Activated T-helper 1 cell treated with anti-CD3 and anti-CD28 coated beads, Interleukin-12 subunit alpha, Interleukin-12 subunit beta, Interleukin-2, Interleukin-4 antibody, amounts not matched to agents 30 ng/mL and 10 ng/mL and 1 ng/mL, durations not matched to agents 14 hours and 24 hours and 36 hours (primary cell): Measurements from ENCODE around the gene ANXA8L1. TPM values are rescaled to one million over a fixed set of nuclear protein-coding genes. Genes with fewer than 3 reads are reported as not detected.
"Not testable (repeated sequence)": the region's sequence is repeated elsewhere in the genome, so short reads cannot be mapped to it uniquely, and the experiment has no call there.

ENCODE experiments used
- DNase-seq: peaks from one replicate; pipeline ENCODE4 v3.0.0; 2021; ENCODE audit warnings: low spot score
- H3K27ac Mint-ChIP-seq: one replicate; pipeline ENCODE4 v1.8.0; 2021; ENCODE audit warnings: mild to moderate bottlenecking, mixed read lengths
- H3K27me3 Mint-ChIP-seq: one replicate; pipeline ENCODE4 v1.8.0; 2022; ENCODE audit warnings: mild to moderate bottlenecking, moderate library complexity, mixed read lengths; ENCODE audit not compliant: insufficient read depth
- H3K36me3 Mint-ChIP-seq: one replicate; pipeline ENCODE4 v1.8.0; 2021; ENCODE audit warnings: low read depth, mixed read lengths
- H3K4me1 Mint-ChIP-seq: one replicate; pipeline ENCODE4 v1.8.0; 2021; ENCODE audit warnings: low read depth, mixed read lengths
- H3K4me3 Mint-ChIP-seq: one replicate; pipeline ENCODE4 v1.8.0; 2021; ENCODE audit warnings: mild to moderate bottlenecking, moderate library complexity, mixed read lengths
- H3K9me3 Mint-ChIP-seq: one replicate; pipeline ENCODE4 v1.8.0; 2021; ENCODE audit warnings: mixed read lengths
- intact Hi-C: fragments of 100-400 bp; cut with micrococcal nuclease; formaldehyde crosslinking; loops from one replicate; pipeline ENCODE4 v1.15.1; 2024
- total RNA-seq: library from RNA; stranded (reverse); gene quantifications from 2 replicates; pipeline ENCODE4 v1.2.3, GENCODE V29; 2022

Gene ANXA8L1
- total RNA-seq, 1 donor from 2014 or later, result not detected

GRCh38 chr10:46377651-46378050, 2.1 kb downstream of the ANXA8L1 start:
- H3K27me3 Mint-ChIP-seq, H3K4me3 Mint-ChIP-seq, H3K36me3 Mint-ChIP-seq, H3K4me1 Mint-ChIP-seq, H3K9me3 Mint-ChIP-seq, H3K27ac Mint-ChIP-seq, intact Hi-C loops, DNase-seq: not testable (repeated sequence)

DNA sequence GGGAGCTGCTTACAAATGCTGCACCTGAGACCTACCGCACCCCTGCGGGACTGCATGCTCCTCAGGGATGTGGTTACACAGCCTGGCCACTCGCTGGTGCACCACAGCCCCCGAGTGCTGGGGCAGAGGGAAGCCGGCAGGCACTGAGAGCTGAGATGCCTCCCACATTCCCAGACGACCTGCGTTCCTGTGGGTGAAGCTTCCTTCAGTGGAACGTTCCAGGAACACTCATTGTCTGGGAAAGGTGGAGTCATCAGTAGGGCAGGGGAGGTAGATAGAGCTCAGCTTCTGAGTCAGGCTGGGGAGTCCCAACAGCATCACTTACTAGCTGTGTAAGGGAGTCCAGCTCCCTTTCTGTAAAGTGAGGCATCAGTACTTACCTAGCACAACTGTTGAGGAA, 2.5 kb downstream of the ANXA8L1 start:
- H3K4me1 Mint-ChIP-seq, H3K4me3 Mint-ChIP-seq, H3K27me3 Mint-ChIP-seq, H3K27ac Mint-ChIP-seq, H3K9me3 Mint-ChIP-seq, intact Hi-C loops, DNase-seq, H3K36me3 Mint-ChIP-seq: not testable (repeated sequence)

DNA sequence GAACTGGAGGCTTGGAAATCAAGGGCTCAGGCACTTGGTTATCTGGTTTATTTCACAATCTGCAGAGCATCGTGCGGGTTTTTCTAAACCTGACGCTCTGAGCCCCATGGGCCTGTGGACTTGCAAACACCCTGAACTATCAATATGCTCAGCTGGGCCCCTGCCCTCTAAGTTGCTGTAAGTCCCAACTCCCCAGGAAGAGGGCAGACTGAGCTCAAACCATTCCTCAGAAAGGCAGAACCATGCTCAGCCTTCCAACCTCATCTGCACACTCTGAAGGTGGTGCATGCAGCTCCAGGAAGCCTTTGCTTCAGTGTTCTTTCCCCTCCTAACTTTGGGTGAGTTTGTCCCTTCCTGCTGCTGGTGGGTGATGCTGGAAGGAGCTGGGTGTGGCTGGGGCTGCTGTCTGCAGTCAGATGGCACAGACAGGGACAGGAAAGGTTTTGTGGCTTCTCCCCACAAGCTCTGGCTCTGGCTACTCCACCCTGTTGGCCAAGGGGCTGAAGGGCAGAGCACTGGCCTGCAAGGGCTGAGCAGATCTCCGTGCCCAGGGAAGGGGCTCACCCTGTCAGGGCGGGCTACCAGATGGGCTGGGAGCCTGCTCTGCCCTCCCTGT, 3.8 kb downstream of the ANXA8L1 start:
- H3K4me3 Mint-ChIP-seq, H3K27me3 Mint-ChIP-seq, H3K9me3 Mint-ChIP-seq, H3K36me3 Mint-ChIP-seq, H3K27ac Mint-ChIP-seq, intact Hi-C loops, DNase-seq, H3K4me1 Mint-ChIP-seq: not testable (repeated sequence)

DNA sequence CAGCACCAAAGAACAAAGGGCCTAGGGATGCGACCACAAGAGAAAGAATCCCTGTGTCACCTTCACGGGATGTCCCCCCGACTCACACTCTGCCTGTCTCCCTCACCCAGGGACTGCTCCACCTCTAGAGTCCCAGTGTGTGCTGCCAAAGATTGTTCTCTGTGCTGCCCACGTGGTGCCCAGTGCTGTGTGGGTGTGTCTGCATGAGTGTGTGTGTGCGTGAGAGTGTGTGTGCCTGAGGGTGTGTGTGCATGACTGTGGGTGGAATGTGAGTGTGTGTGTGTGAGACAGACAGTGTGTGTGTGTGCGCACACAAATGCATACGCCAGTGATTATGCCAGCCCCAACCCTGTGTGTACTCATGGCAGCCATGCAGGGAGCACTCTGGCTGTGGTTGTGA, 10.3 kb downstream of the ANXA8L1 start:
- intact Hi-C loops, DNase-seq, H3K36me3 Mint-ChIP-seq, H3K27ac Mint-ChIP-seq, H3K27me3 Mint-ChIP-seq, H3K9me3 Mint-ChIP-seq, H3K4me1 Mint-ChIP-seq, H3K4me3 Mint-ChIP-seq: not testable (repeated sequence)

- H3K27ac Mint-ChIP-seq, H3K4me3 Mint-ChIP-seq, H3K36me3 Mint-ChIP-seq, H3K9me3 Mint-ChIP-seq, H3K27me3 Mint-ChIP-seq, DNase-seq, intact Hi-C loops, H3K4me1 Mint-ChIP-seq: not testable (repeated sequence)
Observed at GRCh38 chr10:46386694-46387093, 11.1 kb downstream of the ANXA8L1 start.

- DNase-seq, H3K4me3 Mint-ChIP-seq, intact Hi-C loops, H3K9me3 Mint-ChIP-seq, H3K36me3 Mint-ChIP-seq, H3K27me3 Mint-ChIP-seq, H3K4me1 Mint-ChIP-seq, H3K27ac Mint-ChIP-seq: not testable (repeated sequence)
Observed at GRCh38 chr10:46387309-46387902, 11.8 kb downstream of the ANXA8L1 start.

DNA sequence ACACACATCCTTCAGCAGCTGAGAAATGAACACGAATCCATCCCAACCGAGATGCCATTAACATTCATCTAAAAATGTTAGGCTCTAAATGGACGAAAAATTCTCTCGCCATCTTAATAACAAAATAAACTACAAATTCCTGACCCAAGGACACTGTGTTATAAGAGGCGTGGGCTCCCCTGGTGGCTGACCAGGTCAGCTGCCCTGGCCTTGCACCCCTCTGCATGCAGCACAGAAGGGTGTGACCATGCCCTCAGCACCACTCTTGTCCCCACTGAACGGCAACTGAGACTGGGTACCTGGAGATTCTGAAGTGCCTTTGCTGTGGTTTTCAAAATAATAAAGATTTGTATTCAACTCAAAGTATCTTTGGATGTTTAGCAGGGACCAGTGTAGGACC, 15.8 kb downstream of the ANXA8L1 start:
- intact Hi-C loops, result not testable (repeated sequence)

GRCh38 chr10:46396441-46397279, 21.1 kb downstream of the ANXA8L1 start:
- H3K36me3 Mint-ChIP-seq, H3K4me3 Mint-ChIP-seq, intact Hi-C loops, H3K4me1 Mint-ChIP-seq, H3K27ac Mint-ChIP-seq, H3K27me3 Mint-ChIP-seq, H3K9me3 Mint-ChIP-seq, DNase-seq: not testable (repeated sequence)

More for the DNA sequence above, 15.8 kb downstream of the ANXA8L1 start:
- H3K9me3 Mint-ChIP-seq, H3K36me3 Mint-ChIP-seq, DNase-seq, H3K27me3 Mint-ChIP-seq, H3K4me3 Mint-ChIP-seq, H3K27ac Mint-ChIP-seq, H3K4me1 Mint-ChIP-seq: not testable (repeated sequence)

DNA sequence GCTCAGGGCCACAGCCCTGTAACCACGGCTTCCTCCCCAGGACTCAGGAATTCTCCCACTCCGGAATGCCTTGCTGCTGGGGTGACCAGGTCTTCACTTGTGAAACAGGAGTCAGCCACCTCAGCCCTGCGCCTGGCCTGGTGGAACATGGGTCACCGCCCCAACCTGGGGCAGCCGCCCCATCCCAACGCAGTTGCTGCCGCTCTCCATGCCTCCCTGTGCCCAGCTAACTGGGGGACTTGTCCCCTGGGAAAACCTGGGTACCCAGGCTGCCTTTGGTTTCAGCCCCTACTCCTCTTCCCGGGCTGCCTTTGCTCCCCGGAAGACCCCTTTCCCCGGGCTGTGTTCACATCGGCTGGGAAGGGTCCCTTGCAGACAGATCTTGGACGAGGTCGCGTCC, 22.2 kb downstream of the ANXA8L1 start:
- H3K27ac Mint-ChIP-seq, DNase-seq, H3K4me1 Mint-ChIP-seq, H3K4me3 Mint-ChIP-seq, H3K36me3 Mint-ChIP-seq, H3K27me3 Mint-ChIP-seq, intact Hi-C loops, H3K9me3 Mint-ChIP-seq: not testable (repeated sequence)

GRCh38 chr10:46398212-46398886, 22.8 kb downstream of the ANXA8L1 start:
- H3K4me1 Mint-ChIP-seq, H3K9me3 Mint-ChIP-seq, H3K27me3 Mint-ChIP-seq, DNase-seq, H3K4me3 Mint-ChIP-seq, intact Hi-C loops, H3K27ac Mint-ChIP-seq, H3K36me3 Mint-ChIP-seq: not testable (repeated sequence)

DNA sequence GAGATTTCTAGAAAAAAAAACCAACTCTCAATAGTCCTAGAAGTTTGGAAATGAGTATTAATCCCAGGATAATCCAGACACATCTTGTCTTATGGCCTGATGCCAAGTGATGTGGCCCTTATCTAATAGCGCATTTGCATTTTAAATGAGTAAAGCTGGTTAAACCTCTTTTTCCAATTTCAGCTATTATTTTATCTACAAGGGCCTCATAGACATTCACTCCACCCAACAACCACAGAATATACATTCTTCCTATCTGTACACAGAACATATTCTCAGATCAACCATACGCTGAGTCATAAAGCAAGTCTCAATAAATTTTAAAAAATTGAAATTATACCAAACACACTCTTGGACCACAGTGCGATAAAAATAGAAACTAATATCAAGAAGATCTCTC, 34.0 kb downstream of the ANXA8L1 start:
- H3K4me3 Mint-ChIP-seq, H3K27me3 Mint-ChIP-seq, intact Hi-C loops: not testable (repeated sequence)

GRCh38 chr10:46411123-46411522, 35.5 kb downstream of the ANXA8L1 start:
- H3K36me3 Mint-ChIP-seq, DNase-seq, H3K4me3 Mint-ChIP-seq, H3K27ac Mint-ChIP-seq, H3K27me3 Mint-ChIP-seq, H3K4me1 Mint-ChIP-seq, intact Hi-C loops, H3K9me3 Mint-ChIP-seq: not testable (repeated sequence)

More for the DNA sequence above, 34.0 kb downstream of the ANXA8L1 start:
- not testable (repeated sequence) for H3K27ac Mint-ChIP-seq, H3K36me3 Mint-ChIP-seq, H3K9me3 Mint-ChIP-seq, DNase-seq, H3K4me1 Mint-ChIP-seq

- H3K4me1 Mint-ChIP-seq, intact Hi-C loops, DNase-seq, H3K27me3 Mint-ChIP-seq, H3K36me3 Mint-ChIP-seq, H3K9me3 Mint-ChIP-seq, H3K4me3 Mint-ChIP-seq, H3K27ac Mint-ChIP-seq: not testable (repeated sequence)
Observed at GRCh38 chr10:46412665-46413064, 37.1 kb downstream of the ANXA8L1 start.
